Thyroid gland (tissue), 4 donors: ENCODE results near the gene FOXA1. TPM values are rescaled to one million over a fixed set of nuclear protein-coding genes. Genes with fewer than 3 reads are reported as not detected.

ENCODE experiments used
- DNase-seq, 2 donors: peaks; one replicate each; pipeline ENCODE4 v3.0.0-alpha.2; 2019
- H3K27ac ChIP-seq, 3 donors: fragments of 200-600 bp; sonication (generic); 1 replicate in 2 of 3; 2 replicates in 1 of 3; pipeline ENCODE4 v1.5.1; 2016 to 2019; ENCODE audit warnings: mild to moderate bottlenecking in 1 of 3, moderate library complexity in 1 of 3
- H3K27me3 ChIP-seq: fragments of 200-600 bp; sonication (generic); one replicate; pipeline ENCODE4 v1.5.1; 2019
- H3K36me3 ChIP-seq, 2 donors: fragments of 200-600 bp; sonication (generic); one replicate each; pipeline ENCODE4 v1.5.1; 2016 to 2019
- H3K4me1 ChIP-seq, 2 donors: fragments of 200-600 bp; sonication (generic); one replicate each; pipeline ENCODE4 v1.5.1; 2017 to 2019
- H3K4me3 ChIP-seq, 3 donors: fragments of 200-600 bp; sonication (generic); replicated peaks in 1 of 3; 1 replicate in 2 of 3; 2 replicates in 1 of 3; pipeline ENCODE4 v1.5.1; 2016; ENCODE audit warnings: mild to moderate bottlenecking in 1 of 3
- H3K9me3 ChIP-seq: fragments of 200-600 bp; sonication (generic); one replicate; pipeline ENCODE4 v1.5.1; 2017
- CTCF ChIP-seq, 6 experiments: fragments of 200-600 bp in 3 of 6; fragments of 450-650 bp in 3 of 6; sonication (generic) in 3 of 6; IDR thresholded peaks; one replicate each; pipeline ENCODE4 v1.5.1; 2016 to 2019; ENCODE audit warnings: antibody characterized with exemption in 6 of 6, mild to moderate bottlenecking in 2 of 6, inconsistent platforms in 1 of 6, moderate library complexity in 1 of 6
- POLR2A ChIP-seq, 2 donors: fragments of 450-650 bp; IDR thresholded peaks; one replicate each; pipeline ENCODE4 v1.6.1; 2017; ENCODE audit warnings: antibody characterized with exemption in 2 of 2, mild to moderate bottlenecking in 2 of 2, moderate library complexity in 1 of 2
- WGBS, 2 donors: methylation state at CpG; one replicate each; pipeline ENCODE4 v1.1.5; 2017; 5-methylcytosine and 5-hydroxymethylcytosine counted together
- intact Hi-C: fragments of 100-400 bp; cut with DNase I; formaldehyde crosslinking; loops from one replicate; pipeline ENCODE4 v1.15.1; 2023
- total RNA-seq, 4 donors: library from RNA; depleted of rRNA; stranded (reverse); fragments of >200 nt; gene quantifications; one replicate each; pipeline ENCODE4 v1.2.3, GENCODE V29; 2016

Gene FOXA1
- total RNA-seq, 4 donors from 2014 or later = 0.92 to 0.93 TPM; not detected in 2

DNA sequence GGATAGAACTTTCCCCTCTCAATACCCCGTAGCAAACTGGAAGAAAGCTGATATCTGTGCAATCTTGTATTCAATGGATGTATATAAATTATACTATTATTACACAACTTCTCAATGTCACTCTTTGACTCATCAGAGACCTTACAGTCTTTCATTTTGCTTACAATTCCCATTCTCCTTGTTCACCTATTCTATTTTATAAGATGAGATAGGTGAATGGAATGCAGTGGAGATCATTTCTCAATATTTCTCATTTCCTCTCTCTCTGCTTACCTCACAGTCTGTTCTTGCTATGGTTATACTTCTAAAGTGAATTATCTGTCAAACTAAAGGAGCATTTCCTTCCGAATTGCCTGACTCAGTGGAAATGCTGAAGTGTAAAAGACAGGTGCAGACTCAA is 14.9 kb downstream of the FOXA1 start:
- Histone ChIP-seq H3K4me3 (no peak overlapping the region), H3K4me1 (peaks cover 14 to 18% of the 10 kb centered on the region in 2 donors), H3K9me3 (no peaks in the 10 kb centered on the region), H3K27ac (no peak overlapping the region), H3K36me3 (no peaks in the 10 kb centered on the region), H3K27me3 (peaks cover 24% of the 10 kb centered on the region)
- intact Hi-C loops = no loop called here
- TF ChIP-seq POLR2A (IDR thresholded peaks at IDR 0.05) = no peak
- TF ChIP-seq CTCF (IDR thresholded peaks at IDR 0.05) = no peak
- WGBS, 2 donors = 93 to 94% methylated on average over 2 of the region's 2 CpGs
- no peak for DNase-seq

- TF ChIP-seq POLR2A (IDR thresholded peaks at IDR 0.05) (no peak), CTCF (IDR thresholded peaks at IDR 0.05) (no peak)
- intact Hi-C loops = no loop called here
- DNase-seq = no peak
- Histone ChIP-seq H3K27me3 (peaks cover 15% of the 10 kb centered on the region), H3K27ac (no peak overlapping the region), H3K9me3 (no peaks in the 10 kb centered on the region), H3K36me3 (no peaks in the 10 kb centered on the region), H3K4me1 (peaks cover 5 to 9% of the 10 kb centered on the region in 2 donors), H3K4me3 (no peak overlapping the region)
- 41 to 42% methylated on average over 9 of the region's 9 CpGs for WGBS, 2 donors
Measured at GRCh38 chr14:37579274-37579673, 15.8 kb downstream of the FOXA1 start.

DNA sequence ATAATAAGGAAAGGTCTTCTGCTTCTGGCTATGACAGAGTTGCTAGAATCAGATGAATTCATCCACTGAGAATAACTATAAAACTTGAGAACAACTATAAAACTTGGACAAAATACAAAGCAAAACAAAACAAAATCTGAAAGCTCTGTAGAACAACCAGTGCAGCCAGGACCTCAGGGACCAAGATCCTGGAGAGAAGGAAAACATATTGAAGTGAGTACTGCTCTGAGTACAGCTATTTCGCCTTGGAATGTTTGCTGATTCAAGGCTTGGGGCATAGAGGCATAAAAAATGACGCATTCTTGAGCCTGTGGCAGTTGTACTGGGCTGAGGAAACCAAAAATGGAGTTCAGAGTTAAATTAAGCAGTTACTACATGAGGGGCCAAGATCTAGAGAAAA is 21.7 kb downstream of the FOXA1 start:
- Histone ChIP-seq H3K27ac (no peak overlapping the region), H3K4me1 (no peaks in the 10 kb centered on the region), H3K36me3 (no peaks in the 10 kb centered on the region), H3K27me3 (no peaks in the 10 kb centered on the region), H3K4me3 (no peak overlapping the region), H3K9me3 (no peaks in the 10 kb centered on the region)
- DNase-seq = no peak
- TF ChIP-seq POLR2A (IDR thresholded peaks at IDR 0.05) (no peak), CTCF (IDR thresholded peaks at IDR 0.05) (no peak)
- WGBS, 2 donors = 60 to 61% methylated on average over 2 of the region's 2 CpGs
- intact Hi-C loops = no loop called here

DNA sequence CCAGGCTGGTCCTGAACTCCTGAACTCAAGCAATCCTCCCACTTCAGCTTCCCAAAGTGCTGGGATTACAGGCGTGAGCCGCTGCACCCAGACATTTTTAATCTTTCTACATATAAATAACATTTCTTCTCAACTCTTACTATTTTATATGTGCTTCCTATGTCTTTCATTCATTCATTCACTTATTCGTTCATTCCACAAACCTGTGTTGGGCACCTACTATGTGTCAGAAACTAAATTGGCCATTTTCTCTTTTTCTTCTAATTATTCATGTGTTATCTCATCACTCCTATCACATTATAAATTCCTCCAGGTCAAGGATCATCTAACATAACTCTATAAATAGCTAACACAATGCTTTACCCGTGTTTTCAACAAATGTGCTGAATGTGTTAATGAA is 23.7 kb downstream of the FOXA1 start:
- Histone ChIP-seq H3K4me1 (no peaks in the 10 kb centered on the region), H3K9me3 (no peaks in the 10 kb centered on the region), H3K27me3 (no peaks in the 10 kb centered on the region), H3K27ac (no peak overlapping the region), H3K36me3 (no peaks in the 10 kb centered on the region), H3K4me3 (no peak overlapping the region)
- no peak for DNase-seq
- TF ChIP-seq CTCF (IDR thresholded peaks at IDR 0.05) (no peak), POLR2A (IDR thresholded peaks at IDR 0.05) (no peak)
- intact Hi-C loops = no loop called here
- WGBS, 2 donors = 94 to 96% methylated on average over 4 of the region's 4 CpGs

DNA sequence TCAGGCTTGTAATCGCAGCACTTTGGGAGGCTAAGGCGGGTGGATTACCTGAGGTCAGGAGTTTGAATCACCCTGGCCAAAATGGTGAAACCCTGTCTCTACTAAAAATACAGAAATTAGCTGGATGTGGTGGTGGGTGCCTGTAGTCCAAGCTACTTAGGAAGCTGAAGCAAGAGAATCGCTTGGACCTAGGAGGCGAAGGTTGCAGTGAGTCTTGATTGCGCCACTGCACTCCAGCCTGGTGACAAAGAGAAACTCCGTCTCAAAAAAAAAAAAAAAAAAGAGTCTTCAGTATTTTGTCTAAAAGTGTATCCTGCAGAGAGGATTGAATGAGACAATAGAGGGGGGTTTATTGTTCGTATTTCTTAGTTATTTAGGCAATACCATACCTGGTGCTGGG is 25.3 kb downstream of the FOXA1 start:
- intact Hi-C loops = no loop called here
- H3K4me1 ChIP-seq = no peaks in the 10 kb centered on the region
- TF ChIP-seq CTCF (IDR thresholded peaks at IDR 0.05) (no peak), POLR2A (IDR thresholded peaks at IDR 0.05) (no peak)
- no peak for DNase-seq
- H3K4me3 ChIP-seq = no peak overlapping the region
- no peak overlapping the region for H3K27ac ChIP-seq
- H3K36me3 ChIP-seq = no peaks in the 10 kb centered on the region
- 90 to 93% methylated on average over 7 of the region's 7 CpGs for WGBS, 2 donors
- no peaks in the 10 kb centered on the region for H3K9me3 ChIP-seq
- H3K27me3 ChIP-seq = no peaks in the 10 kb centered on the region
